HG02970 (cell line): ENCODE data around the gene NOX5.
"Not testable (repeated sequence)": the region's sequence is repeated elsewhere in the genome, so short reads cannot be mapped to it uniquely, and the experiment has no call there.

Experiments
- ATAC-seq: cut with Tn5 transposase; IDR thresholded peaks from one replicate; pipeline ENCODE4 v1.9.1; 2021; ENCODE audit warnings: mild to moderate bottlenecking, moderate library complexity, moderate number of reproducible peaks; ENCODE audit not compliant: unreplicated experiment, low FRiP score

Gene NOX5

DNA sequence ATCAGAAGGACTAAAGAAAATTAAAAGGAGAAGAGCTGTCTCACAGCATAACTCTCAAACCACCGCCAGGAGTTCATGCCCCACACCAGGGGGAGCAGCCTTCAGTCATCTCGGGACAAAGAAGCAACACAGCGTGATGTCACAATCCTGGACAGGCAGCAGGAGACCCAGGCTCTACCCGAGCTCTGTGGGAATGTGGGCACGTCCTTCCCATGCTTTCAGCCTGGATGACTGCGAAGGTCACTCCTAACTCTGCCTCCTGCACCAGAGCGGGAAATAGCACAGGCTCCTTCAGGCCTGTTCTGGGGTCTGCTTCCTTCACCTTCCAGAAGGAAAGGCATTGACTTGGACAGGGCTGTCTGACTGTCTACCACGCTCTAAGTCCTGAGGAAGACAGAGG, 31.3 kb downstream of the NOX5 start:
- ATAC-seq = no peak

DNA sequence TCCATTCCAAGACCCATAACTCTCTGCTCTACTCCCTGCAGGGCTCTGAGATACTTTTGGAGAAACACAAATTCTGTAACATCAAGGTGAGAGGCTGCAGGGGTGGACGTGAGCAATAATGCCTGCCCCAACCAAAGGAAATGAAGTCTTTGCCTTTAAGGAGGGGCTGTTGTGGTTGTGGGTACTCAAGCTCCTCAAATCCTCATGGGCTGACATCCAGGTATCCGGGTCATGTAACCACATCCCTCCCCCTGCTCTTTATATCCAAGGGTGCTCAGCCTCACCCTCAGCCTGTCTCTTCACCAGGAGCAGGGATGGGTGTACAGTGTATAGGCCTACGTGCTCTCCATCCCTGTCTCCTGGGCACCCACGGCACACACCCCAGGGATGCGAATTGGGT, 32.3 kb downstream of the NOX5 start:
- no peak for ATAC-seq

DNA sequence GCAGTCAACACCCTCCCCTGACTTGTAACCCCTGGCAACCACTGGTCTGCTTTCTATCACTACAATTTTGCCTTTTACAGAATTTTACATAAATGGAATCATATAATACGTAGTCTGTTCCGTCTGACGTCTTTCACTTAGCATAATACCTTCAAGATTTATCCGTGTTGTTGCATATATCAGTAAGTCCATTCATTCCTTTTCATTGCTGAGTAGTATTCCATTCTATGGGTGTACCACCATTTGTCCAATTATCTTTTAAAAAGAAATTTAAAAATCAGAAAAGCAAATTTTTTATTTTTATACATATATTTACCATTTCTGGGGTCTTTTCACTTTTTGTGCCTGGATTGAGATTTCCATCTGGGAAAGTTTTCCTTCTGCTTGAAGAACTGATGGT, 35.5 kb downstream of the NOX5 start:
- ATAC-seq = no peak

DNA sequence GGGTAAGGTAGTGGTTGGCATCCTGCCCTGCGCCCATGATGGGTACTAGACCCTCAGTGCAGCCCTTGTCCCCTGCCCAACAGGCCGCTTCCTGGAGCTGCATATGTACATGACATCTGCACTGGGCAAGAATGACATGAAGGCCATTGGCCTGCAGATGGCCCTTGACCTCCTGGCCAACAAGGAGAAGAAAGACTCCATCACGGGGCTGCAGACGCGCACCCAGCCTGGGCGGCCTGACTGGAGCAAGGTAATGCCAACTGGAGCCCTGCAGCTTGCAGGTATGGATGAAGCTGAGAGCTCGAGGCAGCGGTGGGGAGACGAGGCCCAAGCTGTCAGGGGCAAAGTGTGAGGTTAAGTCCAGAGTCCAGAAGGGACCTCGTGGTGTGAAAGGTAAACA, 40.8 kb downstream of the NOX5 start:
- no peak for ATAC-seq

DNA sequence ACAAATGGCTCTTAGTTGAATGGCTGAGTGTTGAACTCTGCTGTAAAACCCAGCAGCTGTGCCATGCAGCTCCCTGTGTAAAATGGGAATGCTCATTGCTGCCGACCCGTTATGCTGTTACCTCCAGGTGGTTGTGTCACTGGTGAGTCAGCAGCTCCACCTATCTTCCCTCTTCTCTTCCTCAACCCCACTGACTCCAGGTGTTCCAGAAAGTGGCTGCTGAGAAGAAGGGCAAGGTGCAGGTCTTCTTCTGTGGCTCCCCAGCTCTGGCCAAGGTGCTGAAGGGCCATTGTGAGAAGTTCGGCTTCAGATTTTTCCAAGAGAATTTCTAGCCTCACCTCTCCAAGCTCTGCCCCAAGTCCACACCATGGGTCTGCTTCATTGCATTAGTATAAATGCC, 41.9 kb downstream of the NOX5 start:
- no peak for ATAC-seq

DNA sequence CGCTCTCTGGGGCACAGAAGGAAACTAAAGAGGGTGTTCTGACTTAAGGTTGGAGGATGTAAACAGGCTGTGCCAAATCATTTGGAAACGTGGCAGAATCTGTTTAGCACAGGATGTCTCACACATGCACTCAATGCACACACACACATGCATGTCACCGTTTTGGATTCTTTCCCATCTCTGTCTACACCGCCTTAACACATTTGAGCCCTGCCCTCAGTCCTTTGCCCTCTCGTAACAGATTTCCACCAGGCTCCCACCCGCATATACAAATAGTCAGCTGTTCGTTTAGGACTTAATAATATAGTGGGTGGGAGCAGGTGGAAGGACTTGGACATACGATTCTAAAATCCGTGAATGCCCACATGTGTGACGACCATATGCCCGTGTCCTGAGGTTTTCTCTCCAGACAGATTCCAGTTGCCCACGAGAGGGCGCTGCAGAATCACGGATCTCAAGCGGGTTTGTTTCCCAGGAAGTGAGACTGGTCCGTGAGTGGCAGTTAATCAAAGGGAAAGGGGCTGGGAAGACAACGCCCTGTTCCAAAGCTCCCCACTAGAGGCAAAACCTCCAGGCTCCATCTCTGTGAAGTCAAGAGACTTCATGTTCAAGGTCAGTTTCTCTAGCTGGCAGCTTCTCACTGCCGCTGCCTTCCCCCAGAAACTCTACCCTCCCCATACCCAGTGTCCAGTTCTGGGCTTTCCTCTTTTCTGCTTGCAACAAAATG, 44.5 kb downstream of the NOX5 start:
- no peak for ATAC-seq

DNA sequence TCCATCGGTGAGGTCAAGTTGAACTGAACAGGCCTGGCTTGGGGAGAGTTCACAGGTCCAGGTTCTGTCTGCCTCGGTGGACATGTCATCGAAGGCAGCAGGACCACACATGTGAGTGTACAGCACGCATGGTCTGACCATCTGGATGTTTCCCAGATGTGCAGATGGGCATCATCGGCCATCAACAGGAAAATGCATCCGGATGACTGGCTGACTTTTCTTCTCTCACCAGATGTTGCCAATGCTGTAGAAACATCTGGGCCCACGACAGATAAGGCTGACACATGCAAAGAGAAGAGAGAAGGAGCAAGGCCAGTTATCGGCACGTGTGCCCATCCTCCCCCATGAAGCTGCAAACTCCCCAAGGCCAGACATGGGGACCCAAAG, 45.1 kb downstream of the NOX5 start:
- ATAC-seq = no peak

DNA sequence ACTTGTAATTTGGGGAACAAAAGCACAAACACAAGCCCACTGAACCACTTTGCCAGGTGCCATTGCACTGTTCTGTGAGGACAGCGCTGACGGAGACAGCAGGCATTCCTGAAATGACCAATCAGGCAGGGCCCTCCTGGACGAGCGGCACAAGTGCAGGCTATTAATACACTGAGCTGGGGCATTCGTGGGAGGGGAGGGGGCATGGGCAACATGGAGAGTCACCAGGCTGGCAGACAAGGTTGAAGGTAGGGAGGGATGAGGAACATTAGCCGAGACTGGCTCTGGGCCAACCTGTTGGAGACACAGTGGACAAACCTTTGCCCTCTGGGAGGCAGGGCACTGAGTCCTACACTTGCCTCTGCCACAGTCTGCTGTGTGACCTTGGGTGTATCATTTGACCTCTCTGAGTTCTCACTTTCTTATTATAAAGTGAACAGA, 45.6 kb downstream of the NOX5 start:
- ATAC-seq = no peak

DNA sequence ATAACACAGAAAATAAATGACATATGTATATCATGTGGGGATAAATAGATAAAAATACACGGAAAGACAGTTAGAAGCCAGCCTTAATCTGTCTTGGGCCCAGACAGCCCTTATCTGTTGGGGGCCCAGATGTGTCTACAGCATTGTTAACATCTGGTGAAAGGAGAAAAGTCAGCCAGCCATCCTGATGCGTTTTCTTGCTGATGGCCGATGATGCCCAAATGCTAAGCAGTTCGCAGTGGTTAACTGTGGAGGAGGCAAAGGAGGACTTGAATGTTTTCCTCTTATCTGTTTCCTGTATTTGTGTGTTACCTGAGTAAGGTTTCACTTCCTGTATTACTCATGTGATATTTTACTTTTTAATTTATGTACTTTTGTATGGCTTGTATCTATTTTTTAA, 46.2 kb downstream of the NOX5 start:
- no peak for ATAC-seq

DNA sequence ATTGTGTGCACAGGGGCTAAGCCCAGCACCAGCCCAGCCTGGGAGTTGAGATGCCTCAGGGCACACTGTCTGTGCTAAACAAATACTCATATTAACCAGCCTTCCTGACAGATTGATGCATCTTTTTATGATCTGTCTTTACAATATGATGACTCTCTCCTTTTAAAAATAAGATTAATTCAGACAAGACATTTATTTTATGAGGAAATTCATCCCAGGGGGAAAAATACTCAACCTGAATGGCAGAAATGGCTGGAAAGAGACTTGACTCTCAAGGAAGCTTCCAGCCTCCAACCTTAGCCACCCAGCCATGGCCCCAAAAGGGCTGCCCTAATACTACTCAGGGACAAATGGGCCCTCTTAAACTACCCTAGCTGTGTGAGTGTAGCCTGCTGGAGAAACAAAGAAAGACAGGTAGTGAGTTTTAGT, 46.9 kb downstream of the NOX5 start:
- ATAC-seq = no peak

DNA sequence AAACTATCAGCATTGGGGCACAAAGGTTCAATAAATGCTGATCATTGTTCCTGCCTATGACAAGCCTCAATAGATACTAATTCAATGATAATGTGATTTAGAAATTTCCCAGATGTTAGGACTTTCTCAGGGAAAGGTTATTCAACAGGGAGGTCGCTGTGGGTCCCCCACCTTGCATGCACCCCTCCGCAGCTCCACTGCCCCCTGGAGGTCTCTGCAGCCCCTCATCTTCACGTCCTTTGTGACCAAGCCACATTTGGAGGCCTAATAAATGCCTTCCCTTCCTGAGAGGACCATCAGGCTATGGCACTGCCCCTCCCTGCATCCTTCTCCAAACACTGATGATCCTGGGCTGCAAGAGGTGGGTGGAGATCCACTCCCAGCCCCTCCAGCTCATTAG, 50.2 kb downstream of the NOX5 start:
- no peak for ATAC-seq

DNA sequence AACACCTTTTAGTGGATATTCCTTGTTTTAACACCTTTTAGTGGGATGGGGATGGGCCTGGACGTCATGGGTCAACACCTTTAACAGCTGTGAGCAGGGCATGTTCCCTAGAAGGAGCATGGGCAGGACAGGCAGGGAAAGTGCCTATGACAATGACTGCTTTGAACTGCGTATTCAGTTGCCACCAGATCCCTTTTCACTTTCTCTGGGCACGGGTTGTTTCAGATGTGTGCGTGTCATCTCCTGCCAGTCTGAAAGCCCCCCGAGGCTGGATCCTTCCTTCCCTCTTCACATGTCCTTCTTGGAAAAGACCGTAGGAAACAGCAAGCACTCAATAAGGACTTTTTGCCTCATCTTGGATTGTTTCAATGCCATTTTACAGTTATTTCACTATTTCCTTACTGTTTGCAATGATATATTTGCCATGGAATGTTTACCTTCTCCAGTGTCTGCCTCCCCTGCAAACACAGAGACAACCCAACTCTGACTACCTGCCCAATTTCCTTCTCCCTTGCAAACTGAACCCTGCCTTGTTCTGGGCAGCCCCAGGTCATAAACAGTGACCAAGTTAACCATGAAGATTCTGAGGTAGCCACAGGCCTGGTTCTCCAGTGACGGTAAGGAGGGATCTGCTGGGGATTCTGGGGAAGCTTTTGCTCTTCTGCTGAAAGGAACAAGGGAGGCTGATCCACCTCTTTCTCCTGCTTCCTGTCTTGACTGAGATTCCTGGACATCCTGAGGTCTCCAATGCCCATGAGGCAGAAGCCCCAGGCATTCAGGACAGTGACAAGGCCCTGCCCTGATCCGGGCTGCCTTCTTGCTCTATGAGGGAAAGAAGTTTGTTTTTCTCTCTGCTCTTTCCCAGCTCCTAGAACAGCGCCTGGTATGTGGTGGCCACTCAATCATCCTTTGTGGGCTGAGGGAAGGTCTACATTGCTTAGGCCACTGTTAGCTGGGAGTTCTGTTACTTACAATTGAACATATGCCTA, 51.8 kb downstream of the NOX5 start:
- no peak for ATAC-seq

DNA sequence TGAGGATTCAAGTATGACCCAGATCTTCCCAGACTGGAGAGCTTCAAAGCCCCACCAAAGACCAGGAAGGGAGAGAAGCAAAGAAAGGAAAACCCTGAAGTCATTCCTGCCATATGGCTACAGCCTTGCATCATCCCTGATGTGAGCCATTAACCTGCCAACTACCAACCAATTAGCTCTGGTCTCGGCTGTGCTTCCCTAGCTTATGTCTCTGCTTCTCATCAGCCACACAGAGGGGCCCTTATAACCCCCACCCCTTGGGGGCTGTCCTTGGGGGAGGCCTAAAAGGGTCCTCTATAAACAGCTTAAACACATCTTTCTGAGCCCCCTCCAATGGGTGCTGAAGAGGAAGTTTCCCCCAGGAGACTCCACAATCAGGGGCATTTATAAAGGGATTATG, 52.8 kb downstream of the NOX5 start:
- no peak for ATAC-seq

DNA sequence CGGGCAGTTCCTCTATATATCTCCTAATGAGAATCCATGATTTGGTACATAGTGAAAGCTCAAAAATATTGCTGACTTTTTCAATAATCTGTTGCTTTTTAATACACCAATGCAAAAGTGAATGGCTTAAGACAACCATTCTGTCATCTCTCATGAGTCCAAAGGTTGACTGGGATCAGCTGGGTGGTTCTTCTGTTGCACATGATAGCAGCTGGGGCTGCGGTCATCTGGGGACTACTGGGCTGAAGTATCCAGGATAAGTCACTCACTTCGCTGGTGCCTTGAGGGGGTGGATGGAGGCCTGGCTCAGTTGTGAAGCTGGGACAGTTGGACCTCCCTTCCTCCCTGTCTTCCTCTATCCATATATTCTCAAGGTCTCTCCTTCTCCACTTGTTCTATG, 53.7 kb downstream of the NOX5 start:
- ATAC-seq = no peak

DNA sequence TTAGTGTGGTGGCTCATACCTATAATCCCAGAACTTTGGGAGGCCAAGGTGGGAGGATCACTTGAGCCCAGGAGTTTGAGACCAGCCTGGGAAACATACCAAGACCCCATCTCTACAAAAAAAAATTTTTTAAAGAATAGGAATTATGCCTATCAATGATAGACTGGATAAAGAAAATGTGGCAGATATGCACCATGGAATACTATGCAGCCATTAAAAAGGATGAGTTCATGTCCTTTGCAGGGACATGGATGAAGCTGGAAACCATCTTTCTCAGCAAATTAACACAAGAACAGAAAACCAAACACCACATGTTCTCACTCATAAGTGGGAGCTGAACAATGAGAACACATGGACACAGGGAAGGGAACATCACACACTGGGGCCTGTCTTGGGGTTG, 54.8 kb downstream of the NOX5 start:
- ATAC-seq = not testable (repeated sequence)

DNA sequence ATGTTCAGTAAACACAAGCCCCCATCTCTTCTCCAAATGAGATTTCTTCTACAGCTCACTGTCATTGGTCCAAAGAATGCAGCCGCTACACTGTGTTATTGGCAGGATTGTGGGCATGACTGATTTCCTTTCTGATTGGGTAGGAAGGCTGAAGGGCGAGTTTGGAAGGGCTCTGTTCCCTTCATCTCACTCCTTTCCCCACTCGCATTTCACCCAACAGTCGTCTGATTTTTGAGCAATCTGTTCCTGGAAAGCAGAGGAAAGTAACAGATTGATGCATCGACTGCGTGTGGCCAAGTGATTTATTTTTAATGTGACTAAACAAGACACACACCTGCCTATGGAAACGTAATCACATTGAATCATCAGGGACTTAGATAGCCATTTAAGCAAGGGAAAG, 55.5 kb downstream of the NOX5 start:
- no peak for ATAC-seq

DNA sequence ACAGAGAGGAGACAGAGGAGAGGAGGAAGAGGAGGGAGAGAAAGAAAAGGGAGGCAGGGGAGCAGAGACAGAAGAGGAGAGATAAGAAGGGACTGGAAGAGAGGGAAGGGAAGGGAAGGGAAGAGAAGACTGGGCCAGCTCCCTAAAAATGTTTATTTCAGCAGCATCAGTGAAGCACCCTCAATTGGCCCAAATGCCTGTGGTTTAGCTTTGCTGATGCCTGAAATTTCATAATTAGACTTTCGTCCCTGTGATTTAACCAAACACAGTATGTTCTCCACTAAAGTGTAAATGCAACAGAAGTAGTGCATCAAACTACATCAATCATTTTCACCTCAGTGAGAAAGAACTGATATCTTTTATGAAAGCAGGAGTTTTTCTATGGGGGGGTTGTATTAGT, 55.9 kb downstream of the NOX5 start:
- no peak for ATAC-seq

DNA sequence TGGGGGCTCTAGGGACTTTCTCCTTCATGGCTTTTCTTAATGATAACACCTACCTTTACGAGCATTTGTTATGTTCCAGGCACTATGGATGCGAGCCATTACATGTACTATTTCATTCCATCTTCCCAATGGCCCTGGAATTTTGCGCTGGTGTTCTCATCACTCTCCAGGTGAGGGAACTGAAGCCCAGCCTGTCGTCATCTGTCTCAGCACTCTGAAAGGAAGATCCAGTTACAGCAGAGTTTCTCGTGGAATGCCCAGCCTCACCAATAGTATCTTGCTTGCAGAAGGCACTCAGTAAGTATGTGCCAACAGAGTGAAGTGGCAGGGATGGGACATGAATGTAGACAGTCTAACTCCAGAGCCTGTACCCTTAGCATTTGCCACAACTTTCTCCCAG, 56.8 kb downstream of the NOX5 start:
- ATAC-seq = no peak

DNA sequence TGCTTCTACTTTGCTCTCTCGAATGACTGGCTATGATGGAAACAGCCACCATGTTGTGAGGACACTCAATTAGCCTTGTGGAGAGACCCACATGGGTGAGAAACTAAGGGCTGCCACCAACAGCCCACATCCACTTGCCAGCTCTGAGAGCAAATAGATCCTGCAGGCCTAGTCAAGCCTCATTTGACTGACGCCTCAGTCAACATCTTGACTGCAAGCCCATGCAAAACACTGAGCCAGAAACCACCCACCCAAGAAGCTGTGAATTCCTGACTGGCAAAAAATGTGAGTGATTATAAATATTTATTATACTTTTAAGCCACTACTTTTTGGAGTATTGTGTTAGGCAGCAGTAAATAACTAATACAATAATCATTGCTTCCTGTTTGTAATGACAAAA, 58.4 kb downstream of the NOX5 start:
- no peak for ATAC-seq

DNA sequence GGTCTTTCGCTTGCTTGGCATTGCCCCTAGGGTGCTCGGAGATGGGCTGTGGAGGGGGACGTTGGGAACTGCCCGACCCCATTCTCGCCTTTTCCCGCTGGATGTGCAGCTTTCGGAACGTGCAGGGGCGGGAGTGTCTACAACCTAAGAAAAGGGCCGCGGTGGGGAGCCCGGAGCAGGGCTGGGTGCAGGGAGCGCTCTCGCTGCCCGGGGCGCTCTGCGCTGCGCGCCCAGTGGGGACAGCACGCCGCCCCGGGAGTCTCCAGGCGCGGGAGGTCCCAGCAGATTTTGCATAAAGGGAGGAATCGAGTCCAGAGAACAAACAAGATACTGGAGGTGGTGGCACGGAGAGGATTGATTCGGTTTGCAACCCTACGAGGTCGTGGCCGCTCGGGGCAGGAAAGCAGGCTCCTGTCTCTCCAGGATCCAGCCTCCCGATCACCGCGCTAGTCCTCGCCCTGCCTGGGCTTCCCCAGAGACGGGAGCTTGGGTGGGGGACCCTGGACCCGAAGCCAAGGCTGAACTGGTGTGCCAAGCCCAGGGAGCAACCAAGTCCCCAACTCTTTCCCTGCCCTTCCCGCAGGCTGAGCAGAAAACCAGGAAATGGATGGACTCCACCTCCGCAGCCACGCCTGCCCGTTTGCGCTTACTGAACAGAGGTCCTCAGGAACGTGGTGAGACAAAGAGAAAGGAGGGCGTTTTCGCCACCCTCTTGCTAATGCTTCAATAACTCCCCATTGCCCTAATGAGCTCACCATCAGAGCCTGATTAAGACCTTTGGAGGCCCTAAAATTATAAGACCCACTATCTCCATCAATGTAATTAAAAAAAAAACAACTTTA, 59.7 kb downstream of the NOX5 start:
- no peak for ATAC-seq

DNA sequence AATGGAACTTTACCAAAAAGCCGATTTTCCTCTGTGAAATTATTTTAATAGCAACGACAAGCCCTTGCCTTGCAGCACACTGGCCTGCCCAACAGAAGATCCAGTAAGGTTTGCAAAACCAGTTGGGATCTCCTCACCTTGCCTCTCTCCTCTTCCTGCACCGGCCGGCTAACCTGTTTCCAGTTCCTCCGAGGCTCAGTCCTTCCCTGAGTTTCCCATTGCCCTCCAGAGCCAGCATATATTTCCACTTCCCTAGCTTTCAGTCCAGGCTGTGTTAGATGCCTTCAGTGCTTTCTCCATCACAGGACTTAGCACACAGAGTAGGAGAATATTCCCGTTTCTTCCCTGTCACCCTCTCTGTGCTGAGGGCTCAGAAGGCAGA, 60.3 kb downstream of the NOX5 start:
- ATAC-seq = no peak
